GM21367 (cell line): ENCODE measurements around the gene IL16.
"Not testable (repeated sequence)": the region's sequence is repeated elsewhere in the genome, so short reads cannot be mapped to it uniquely, and the experiment has no call there.

Source experiments
- ATAC-seq: cut with Tn5 transposase; IDR thresholded peaks from one replicate; pipeline ENCODE4 v1.9.1; 2021; ENCODE audit not compliant: unreplicated experiment

Gene IL16

GRCh38 chr15:81199031-81199779 lies 2.5 kb downstream of the IL16 start:
- no peak for ATAC-seq

DNA sequence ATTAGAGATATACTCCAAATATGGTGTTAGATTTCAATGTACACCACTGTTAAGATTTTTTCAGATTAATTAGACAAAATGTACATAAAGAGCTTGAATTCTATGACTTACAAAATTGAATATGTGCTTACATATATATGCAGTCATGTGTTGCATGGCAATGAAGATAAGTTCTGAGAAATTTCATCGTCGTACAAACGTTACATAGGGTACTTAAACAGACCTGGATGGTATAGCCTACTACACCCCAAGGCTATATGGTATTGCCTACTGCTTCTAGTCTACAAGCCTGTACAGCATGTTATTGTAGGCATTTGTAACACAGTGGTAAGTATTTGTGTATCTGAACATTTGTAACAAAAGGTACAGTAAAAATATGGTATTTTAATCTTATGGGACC lies 9.3 kb downstream of the IL16 start:
- no peak for ATAC-seq

GRCh38 chr15:81207987-81208386 lies 11.3 kb downstream of the IL16 start:
- ATAC-seq, result not testable (repeated sequence)

DNA sequence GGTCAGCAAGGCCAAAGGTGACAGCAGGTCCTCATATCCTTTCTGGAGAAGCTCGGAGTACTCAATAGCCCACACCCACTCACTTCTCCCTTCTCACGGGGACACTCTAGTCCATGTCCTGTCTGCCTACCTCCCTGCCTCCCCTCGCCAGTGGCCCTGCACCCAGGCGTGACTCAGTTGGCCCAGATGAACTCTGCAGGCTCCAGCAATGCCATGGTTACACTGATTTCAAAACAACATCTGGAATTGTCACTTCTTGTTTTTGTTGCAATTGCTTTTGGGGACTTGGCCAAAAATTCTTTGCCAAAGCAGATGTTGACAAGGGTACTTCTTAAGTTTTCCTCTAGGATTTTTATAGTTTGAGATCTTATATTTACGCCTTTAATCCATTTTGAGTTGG lies 13.0 kb downstream of the IL16 start:
- ATAC-seq, result no peak

- no peak for ATAC-seq
Measured at GRCh38 chr15:81211376-81211775, 14.7 kb downstream of the IL16 start.

GRCh38 chr15:81213982-81214381 lies 17.3 kb downstream of the IL16 start:
- ATAC-seq, result no peak

- ATAC-seq, result no peak
Measured at GRCh38 chr15:81215531-81215930, 18.9 kb downstream of the IL16 start.

GRCh38 chr15:81215983-81216382 lies 19.3 kb downstream of the IL16 start:
- ATAC-seq, result no peak

DNA sequence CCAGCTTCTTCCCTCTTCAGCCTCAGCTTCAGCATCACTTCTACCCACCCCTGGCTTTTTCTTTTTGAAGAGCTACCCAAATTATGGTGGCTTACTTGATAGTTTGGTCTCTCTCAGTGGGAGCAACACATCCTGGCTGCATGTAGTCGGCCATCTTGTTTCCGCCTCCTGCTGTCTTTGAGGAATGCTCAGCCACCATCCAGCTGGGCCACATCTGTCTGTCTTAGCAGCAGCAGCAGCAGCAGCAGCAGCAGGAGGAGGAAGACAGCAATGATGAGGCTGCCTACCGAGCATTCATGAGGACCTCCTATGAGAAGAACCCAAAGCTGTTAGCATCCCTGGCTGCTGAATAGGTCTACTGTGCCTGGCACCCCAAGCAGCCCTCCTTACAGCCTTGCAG lies 19.7 kb downstream of the IL16 start:
- ATAC-seq, result no peak

GRCh38 chr15:81221449-81221848 lies 24.8 kb downstream of the IL16 start:
- no peak for ATAC-seq

GRCh38 chr15:81222007-81222406 lies 25.3 kb downstream of the IL16 start:
- ATAC-seq, result no peak

GRCh38 chr15:81223346-81223971 lies 26.8 kb downstream of the IL16 start:
- no peak for ATAC-seq

DNA sequence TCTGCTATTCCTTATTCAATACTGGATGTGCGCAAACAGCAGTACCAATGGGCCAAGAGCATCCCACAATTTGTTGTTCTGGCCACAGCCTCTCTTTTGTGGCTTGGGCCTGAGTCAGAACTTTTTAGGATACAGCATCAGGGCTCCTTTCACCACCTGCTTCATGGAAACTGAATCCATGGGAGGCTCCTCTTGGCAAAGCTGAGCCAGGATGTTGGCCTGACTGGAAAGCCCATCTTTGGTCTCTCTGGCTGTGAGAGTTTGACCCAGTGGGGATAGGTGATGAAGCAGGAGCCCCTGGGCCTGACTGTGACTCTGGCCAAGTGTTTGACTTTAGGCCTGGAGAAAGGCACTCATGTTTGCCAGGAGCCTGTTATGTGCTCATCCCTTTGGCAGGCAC lies 27.6 kb downstream of the IL16 start:
- ATAC-seq, result no peak

DNA sequence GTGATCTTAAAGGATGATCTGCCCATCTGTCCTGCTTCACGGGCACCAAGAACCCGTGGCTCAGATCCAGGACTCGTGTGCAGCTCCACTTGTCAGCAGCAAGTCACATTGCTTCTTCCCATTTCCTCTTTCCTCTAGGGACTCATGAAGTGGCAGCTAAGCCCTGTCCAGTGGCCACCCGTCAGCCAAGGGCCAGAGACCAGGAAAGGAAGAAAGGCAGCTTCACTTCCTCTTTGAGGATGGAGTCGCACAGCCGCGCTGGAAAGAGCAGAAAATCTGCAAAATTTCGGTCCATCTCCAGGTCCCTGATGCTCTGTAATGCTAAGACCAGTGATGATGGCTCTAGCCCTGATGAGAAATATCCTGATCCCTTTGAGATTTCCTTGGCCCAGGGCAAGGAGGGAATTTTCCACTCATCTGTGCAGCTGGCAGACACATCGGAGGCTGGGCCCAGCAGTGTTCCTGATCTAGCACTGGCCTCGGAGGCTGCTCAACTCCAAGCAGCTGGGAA lies 28.5 kb downstream of the IL16 start:
- no peak for ATAC-seq

DNA sequence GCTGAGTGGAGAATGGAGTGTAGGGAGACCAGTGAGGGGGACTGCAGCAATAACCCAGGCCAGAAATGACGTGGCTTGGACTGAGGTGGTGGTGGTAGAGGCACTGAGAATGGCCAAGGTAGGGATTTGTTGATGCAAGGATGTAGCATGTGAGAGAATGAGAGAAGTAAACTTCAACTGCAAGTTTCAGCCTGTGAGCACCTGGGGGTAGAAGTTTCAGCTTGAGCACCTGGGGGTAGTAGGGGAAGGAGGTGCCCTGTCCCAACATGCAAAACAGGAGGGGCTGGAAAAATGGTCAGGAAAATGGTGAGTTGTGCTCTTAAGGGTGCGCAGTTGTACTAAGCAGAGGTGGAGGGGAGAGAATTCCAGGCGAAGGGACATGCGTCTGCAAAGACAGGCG lies 31.0 kb downstream of the IL16 start:
- ATAC-seq, result no peak

- no peak for ATAC-seq
Measured at GRCh38 chr15:81229586-81229985, 32.9 kb downstream of the IL16 start.

GRCh38 chr15:81235276-81236123 lies 38.8 kb downstream of the IL16 start:
- ATAC-seq, result no peak

- no peak for ATAC-seq
Measured at GRCh38 chr15:81239190-81239589, 42.5 kb downstream of the IL16 start.

DNA sequence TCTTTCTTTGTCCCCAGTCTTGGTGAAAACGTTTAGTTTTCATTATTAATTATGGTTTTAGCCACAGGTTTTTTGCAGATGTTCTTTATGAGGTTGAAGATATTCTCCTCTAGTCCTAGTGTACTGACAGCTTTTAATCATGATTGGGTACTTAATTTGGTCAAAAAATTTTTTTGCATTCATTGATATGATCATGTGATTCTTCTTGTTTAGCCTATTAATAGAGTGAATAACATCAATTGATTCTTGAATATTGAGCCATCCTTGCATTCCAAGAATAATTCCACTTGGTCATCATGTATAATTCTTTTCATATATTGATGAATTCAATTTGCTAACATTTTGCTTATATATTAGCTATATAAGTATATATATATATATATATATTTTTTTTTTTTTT lies 46.1 kb downstream of the IL16 start:
- no peak for ATAC-seq

DNA sequence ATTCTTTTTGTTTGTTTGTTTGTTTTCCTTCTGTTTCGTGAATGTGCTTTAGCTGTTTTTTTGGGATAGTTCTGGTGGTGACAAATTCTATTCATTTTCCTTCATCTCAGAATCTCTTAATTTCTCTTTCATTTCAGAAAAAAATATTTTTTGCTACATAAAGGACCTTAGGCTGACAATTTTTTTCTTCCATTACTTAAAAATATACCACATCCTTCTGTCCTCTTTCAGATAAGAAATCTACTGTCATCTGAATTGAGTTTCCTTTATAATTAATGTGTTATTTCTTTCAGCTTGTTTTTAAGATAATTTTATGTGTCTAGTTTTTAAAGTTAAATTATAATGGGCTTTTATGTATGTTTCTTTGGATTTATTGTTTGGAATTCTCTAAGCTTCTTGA lies 47.6 kb downstream of the IL16 start:
- no peak for ATAC-seq

GRCh38 chr15:81253846-81254245 lies 57.2 kb downstream of the IL16 start:
- ATAC-seq, result no peak
